Measurements from ENCODE around the gene METTL6. TPM values are rescaled to one million over a fixed set of nuclear protein-coding genes. Genes with fewer than 3 reads are reported as not detected.

Gene METTL6
- total RNA-seq, 1 experiment from 2014 or later: 24.4 TPM

- intact Hi-C loops (cut with micrococcal nuclease; ENCODE audit: unreplicated experiment): no loop called here
- H3K27ac ChIP-seq (ENCODE audit: low read depth, low read length, poor library complexity, severe bottlenecking): no peak overlapping the region
Measured at GRCh38 chr3:15384510-15385237, 42.7 kb downstream of the METTL6 start.

GRCh38 chr3:15382405-15382923 lies 44.9 kb downstream of the METTL6 start:
- no peaks in the 10 kb centered on the region for H3K9me3 ChIP-seq (ENCODE audit: low read depth, low read length, poor library complexity, severe bottlenecking)
- H3K4me3 ChIP-seq (ENCODE audit: low read depth, low read length, poor library complexity, severe bottlenecking): no peak overlapping the region
- ChIA-PET CTCF (no interaction called here), POLR2A (ENCODE audit: low non-redundant PET) (no interaction called here)
- no TSS peak for BruUV-seq (replicated peaks)
- no peak overlapping the region for H3K27ac ChIP-seq (ENCODE audit: low read depth, low read length, poor library complexity, severe bottlenecking)
- no peaks in the 10 kb centered on the region for H3K27me3 ChIP-seq (replicated peaks; ENCODE audit: insufficient read depth, low read depth, low read length, poor library complexity)
- no peak for DNase-seq (ENCODE audit: low spot score)
- intact Hi-C loops (cut with micrococcal nuclease; ENCODE audit: unreplicated experiment): no loop called here
- H3K36me3 ChIP-seq (ENCODE audit: insufficient read depth, low read length, poor library complexity, severe bottlenecking): no peaks in the 10 kb centered on the region
- H3K4me1 ChIP-seq (ENCODE audit: insufficient read depth, low read length, poor library complexity, severe bottlenecking): peaks cover 3% of the 10 kb centered on the region
- TF ChIP-seq EZH2 (IDR thresholded peaks at IDR 0.05; ENCODE audit: borderline replicate concordance, low read depth, low read length, poor library complexity, severe bottlenecking) (no peak), CTCF (conservative IDR thresholded peaks at IDR 0.05; ENCODE audit: low read depth, low read length) (no peak)

More at GRCh38 chr3:15384510-15385237, 42.7 kb downstream of the METTL6 start:
- no TSS peak for BruUV-seq (replicated peaks)
- Histone ChIP-seq H3K4me3 (ENCODE audit: low read depth, low read length, poor library complexity, severe bottlenecking) (no peak overlapping the region), H3K9me3 (ENCODE audit: low read depth, low read length, poor library complexity, severe bottlenecking) (no peaks in the 10 kb centered on the region), H3K36me3 (ENCODE audit: insufficient read depth, low read length, poor library complexity, severe bottlenecking) (no peaks in the 10 kb centered on the region), H3K4me1 (ENCODE audit: insufficient read depth, low read length, poor library complexity, severe bottlenecking) (no peaks in the 10 kb centered on the region), H3K27me3 (replicated peaks; ENCODE audit: insufficient read depth, low read depth, low read length, poor library complexity) (no peaks in the 10 kb centered on the region)
- no peak for DNase-seq (ENCODE audit: low spot score)
- ChIA-PET CTCF (no interaction called here), POLR2A (ENCODE audit: low non-redundant PET) (interaction anchor here (0.7 kb wide), 1 partner anchor 20 kb away, joined by 5 read pairs; no protein-coding TSS in a partner anchor)
- TF ChIP-seq CTCF (conservative IDR thresholded peaks at IDR 0.05; ENCODE audit: low read depth, low read length): no peak

DNA sequence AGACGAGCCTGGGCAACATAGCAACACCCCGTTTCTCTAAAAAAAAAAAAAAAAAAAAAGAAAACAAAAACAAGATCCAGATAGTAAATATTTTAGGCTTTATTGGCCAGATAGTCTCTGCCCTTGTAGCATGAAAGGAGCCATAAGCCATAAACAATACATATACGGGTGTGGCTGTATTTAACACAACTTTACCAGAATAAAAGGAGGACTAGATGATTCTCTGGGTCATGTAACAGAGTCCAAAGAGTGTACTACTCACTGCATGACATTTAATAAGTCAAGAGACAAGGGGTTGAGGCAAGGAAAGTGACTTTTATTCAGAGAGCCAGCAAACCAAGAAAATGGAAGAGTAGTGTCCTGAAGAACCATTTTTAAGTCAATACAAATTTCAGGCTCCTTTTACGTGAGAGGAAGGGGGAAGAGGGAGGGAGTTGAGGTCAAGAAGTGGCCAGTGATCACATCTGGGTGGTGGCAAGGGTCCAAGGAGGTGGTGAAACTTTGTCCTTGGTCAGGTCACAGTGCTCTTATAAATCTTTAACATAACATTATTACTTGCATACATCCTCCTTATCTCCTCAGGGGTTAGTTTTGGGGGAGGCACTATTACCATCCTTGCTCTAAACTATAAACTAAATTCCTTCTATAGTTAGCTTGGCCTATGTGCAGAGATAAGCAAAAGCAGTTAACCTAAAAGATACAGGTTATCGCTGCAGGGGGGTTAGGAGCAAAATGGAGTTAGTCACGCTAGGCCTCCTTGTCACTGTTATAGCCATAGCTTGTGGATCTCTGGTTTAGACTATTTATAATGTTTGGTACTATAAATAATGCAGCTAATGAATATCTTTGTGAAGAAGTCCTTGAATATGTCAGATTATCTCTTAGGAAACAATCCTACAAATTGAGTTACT lies 46.1 kb downstream of the METTL6 start:
- ChIA-PET POLR2A (ENCODE audit: low non-redundant PET) (no interaction called here), CTCF (interaction anchor here (1.0 kb wide), 1 partner anchor 113 kb away, joined by 3 read pairs; no protein-coding TSS in a partner anchor)
- Histone ChIP-seq H3K4me1 (ENCODE audit: insufficient read depth, low read length, poor library complexity, severe bottlenecking) (peaks cover 3% of the 10 kb centered on the region), H3K9me3 (ENCODE audit: low read depth, low read length, poor library complexity, severe bottlenecking) (no peaks in the 10 kb centered on the region), H3K27ac (ENCODE audit: low read depth, low read length, poor library complexity, severe bottlenecking) (no peak overlapping the region), H3K27me3 (replicated peaks; ENCODE audit: insufficient read depth, low read depth, low read length, poor library complexity) (no peaks in the 10 kb centered on the region), H3K36me3 (ENCODE audit: insufficient read depth, low read length, poor library complexity, severe bottlenecking) (no peaks in the 10 kb centered on the region), H3K4me3 (ENCODE audit: low read depth, low read length, poor library complexity, severe bottlenecking) (no peak overlapping the region)
- no peak for TF ChIP-seq EZH2 (IDR thresholded peaks at IDR 0.05; ENCODE audit: borderline replicate concordance, low read depth, low read length, poor library complexity, severe bottlenecking)
- intact Hi-C loops (cut with micrococcal nuclease; ENCODE audit: unreplicated experiment): no loop called here
- no TSS peak for BruUV-seq (replicated peaks)
- DNase-seq (ENCODE audit: low spot score): no peak

Measured in A673 (cell line).